ENCODE data around the gene EEF2K.

EEF2K gene

GRCh38 chr16:22220069-22220440, 14.0 kb downstream of the EEF2K start:
- no peak for TF ChIP-seq CTCF (IDR thresholded peaks at IDR 0.05; ENCODE audit: insufficient read depth, low read length, missing control alignments)
- DNase-seq (ENCODE audit: low read depth, low spot score), result no peak
- H3K4me3 ChIP-seq (ENCODE audit: low read depth, low read length), result no peak overlapping the region
- CTCF ChIA-PET, result interaction anchor here (0.8 to 1.8 kb wide), 4 partner anchors 12 to 77 kb away, joined by 4 to 9 read pairs (median 4); no protein-coding TSS in a partner anchor
- POLR2A ChIA-PET, result no interaction called here

GRCh38 chr16:22220714-22221113, 14.6 kb downstream of the EEF2K start:
- H3K4me3 ChIP-seq (ENCODE audit: low read depth, low read length), result no peak overlapping the region
- ChIA-PET POLR2A (no interaction called here), CTCF (interaction anchor here (1.4 to 1.8 kb wide), 3 partner anchors 13 to 76 kb away, joined by 3 to 9 read pairs (median 5); partner anchors contain the start of gene EEF2K)
- TF ChIP-seq CTCF (IDR thresholded peaks at IDR 0.05; ENCODE audit: insufficient read depth, low read length, missing control alignments), result no peak
- DNase-seq (ENCODE audit: low read depth, low spot score), result no peak

- no peak for DNase-seq (ENCODE audit: low read depth, low spot score)
- no peak for TF ChIP-seq CTCF (IDR thresholded peaks at IDR 0.05; ENCODE audit: insufficient read depth, low read length, missing control alignments)
- no peak overlapping the region for H3K4me3 ChIP-seq (ENCODE audit: low read depth, low read length)
- POLR2A ChIA-PET, result no interaction called here
- CTCF ChIA-PET, result interaction anchor here (0.9 to 1.4 kb wide), 3 partner anchors 9 to 79 kb away, joined by 3 read pairs; partner anchors contain the start of gene EEF2K
Measured at GRCh38 chr16:22222006-22222405, 15.9 kb downstream of the EEF2K start.

GRCh38 chr16:22222998-22223397, 16.9 kb downstream of the EEF2K start:
- no peak overlapping the region for H3K4me3 ChIP-seq (ENCODE audit: low read depth, low read length)
- ChIA-PET POLR2A (no interaction called here), CTCF (no interaction called here)
- TF ChIP-seq CTCF (IDR thresholded peaks at IDR 0.05; ENCODE audit: insufficient read depth, low read length, missing control alignments), result no peak
- DNase-seq (ENCODE audit: low read depth, low spot score), result no peak

GRCh38 chr16:22225060-22225459, 19.0 kb downstream of the EEF2K start:
- no peak overlapping the region for H3K4me3 ChIP-seq (ENCODE audit: low read depth, low read length)
- ChIA-PET POLR2A (no interaction called here), CTCF (interaction anchor here (1.3 kb wide), 1 partner anchor 20 kb away, joined by 3 read pairs; no protein-coding TSS in a partner anchor)
- no peak for TF ChIP-seq CTCF (IDR thresholded peaks at IDR 0.05; ENCODE audit: insufficient read depth, low read length, missing control alignments)
- DNase-seq (ENCODE audit: low read depth, low spot score), result no peak

GRCh38 chr16:22229889-22230288, 23.8 kb downstream of the EEF2K start:
- no peak for DNase-seq (ENCODE audit: low read depth, low spot score)
- H3K4me3 ChIP-seq (ENCODE audit: low read depth, low read length), result no peak overlapping the region
- no peak for TF ChIP-seq CTCF (IDR thresholded peaks at IDR 0.05; ENCODE audit: insufficient read depth, low read length, missing control alignments)
- CTCF ChIA-PET, result interaction anchor here (0.9 to 1.3 kb wide), 2 partner anchors 14 to 70 kb away, joined by 3 read pairs; no protein-coding TSS in a partner anchor
- POLR2A ChIA-PET, result no interaction called here

All from AG04449 (cell line).